MM.1S (cell line): ENCODE measurements around the gene ENOX1.

Source experiments
- EZH2phosphoT487 ChIP-seq: fragments of 300-600 bp; sonication (generic); IDR thresholded peaks from 2 replicates; pipeline ENCODE4 v1.6.1; 2018; ENCODE audit warnings: antibody characterized with exemption, low read length
- TF ChIP-seq, protein P1 (sequence below): fragments of 300-600 bp; sonication (generic); IDR thresholded peaks from 2 replicates; pipeline ENCODE4 v1.5.1; 2016; ENCODE audit warnings: antibody characterized with exemption, low read length, mixed read lengths

DNA sequence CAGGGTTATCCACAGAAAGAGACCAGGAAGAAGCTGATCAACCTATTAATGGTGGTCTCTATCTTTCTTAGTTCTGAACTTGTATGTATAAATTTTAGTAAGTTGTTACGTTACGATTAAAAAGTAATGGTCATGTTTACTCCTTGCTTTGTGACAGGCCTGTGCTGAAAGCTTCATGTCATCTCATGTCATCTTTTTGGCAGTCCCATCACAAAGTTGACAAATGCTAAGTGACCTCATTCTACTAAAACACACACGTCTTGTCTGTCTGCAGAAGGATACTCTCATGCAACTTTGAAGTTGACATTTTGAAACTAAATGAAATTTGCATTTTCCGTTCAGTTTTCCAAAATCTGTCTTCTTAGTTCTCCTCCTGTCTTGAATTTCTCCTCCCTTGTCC is 417.5 kb downstream of the ENOX1 start:
- TF ChIP-seq, protein P1, sequence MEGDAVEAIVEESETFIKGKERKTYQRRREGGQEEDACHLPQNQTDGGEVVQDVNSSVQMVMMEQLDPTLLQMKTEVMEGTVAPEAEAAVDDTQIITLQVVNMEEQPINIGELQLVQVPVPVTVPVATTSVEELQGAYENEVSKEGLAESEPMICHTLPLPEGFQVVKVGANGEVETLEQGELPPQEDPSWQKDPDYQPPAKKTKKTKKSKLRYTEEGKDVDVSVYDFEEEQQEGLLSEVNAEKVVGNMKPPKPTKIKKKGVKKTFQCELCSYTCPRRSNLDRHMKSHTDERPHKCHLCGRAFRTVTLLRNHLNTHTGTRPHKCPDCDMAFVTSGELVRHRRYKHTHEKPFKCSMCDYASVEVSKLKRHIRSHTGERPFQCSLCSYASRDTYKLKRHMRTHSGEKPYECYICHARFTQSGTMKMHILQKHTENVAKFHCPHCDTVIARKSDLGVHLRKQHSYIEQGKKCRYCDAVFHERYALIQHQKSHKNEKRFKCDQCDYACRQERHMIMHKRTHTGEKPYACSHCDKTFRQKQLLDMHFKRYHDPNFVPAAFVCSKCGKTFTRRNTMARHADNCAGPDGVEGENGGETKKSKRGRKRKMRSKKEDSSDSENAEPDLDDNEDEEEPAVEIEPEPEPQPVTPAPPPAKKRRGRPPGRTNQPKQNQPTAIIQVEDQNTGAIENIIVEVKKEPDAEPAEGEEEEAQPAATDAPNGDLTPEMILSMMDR, result no peak
- TF ChIP-seq EZH2phosphoT487, result no peak
